Left kidney (tissue), 8 donors: ENCODE results near the gene F13B. TPM values are rescaled to one million over a fixed set of nuclear protein-coding genes. Genes with fewer than 3 reads are reported as not detected.
"Not testable (repeated sequence)": the region's sequence is repeated elsewhere in the genome, so short reads cannot be mapped to it uniquely, and the experiment has no call there.

ENCODE experiments used
- DNase-seq: peaks from one replicate; pipeline ENCODE4 v3.0.0-alpha.2; 2013
- long read RNA-seq, 8 donors: transcript quantifications; one replicate each; lab custom pipeline, GENCODE V29; 2026
- polyA plus RNA-seq: library from polyadenylated mRNA; unstranded; fragments of 120-200 nt; gene quantifications from one replicate; pipeline ENCODE4 v1.2.1, GENCODE V29; 2013; ENCODE audit not compliant: insufficient read length

The F13B gene, protein sequence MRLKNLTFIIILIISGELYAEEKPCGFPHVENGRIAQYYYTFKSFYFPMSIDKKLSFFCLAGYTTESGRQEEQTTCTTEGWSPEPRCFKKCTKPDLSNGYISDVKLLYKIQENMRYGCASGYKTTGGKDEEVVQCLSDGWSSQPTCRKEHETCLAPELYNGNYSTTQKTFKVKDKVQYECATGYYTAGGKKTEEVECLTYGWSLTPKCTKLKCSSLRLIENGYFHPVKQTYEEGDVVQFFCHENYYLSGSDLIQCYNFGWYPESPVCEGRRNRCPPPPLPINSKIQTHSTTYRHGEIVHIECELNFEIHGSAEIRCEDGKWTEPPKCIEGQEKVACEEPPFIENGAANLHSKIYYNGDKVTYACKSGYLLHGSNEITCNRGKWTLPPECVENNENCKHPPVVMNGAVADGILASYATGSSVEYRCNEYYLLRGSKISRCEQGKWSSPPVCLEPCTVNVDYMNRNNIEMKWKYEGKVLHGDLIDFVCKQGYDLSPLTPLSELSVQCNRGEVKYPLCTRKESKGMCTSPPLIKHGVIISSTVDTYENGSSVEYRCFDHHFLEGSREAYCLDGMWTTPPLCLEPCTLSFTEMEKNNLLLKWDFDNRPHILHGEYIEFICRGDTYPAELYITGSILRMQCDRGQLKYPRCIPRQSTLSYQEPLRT
- 0.13 TPM for polyA plus RNA-seq
- long read RNA-seq, donor 1 = 0 reads
- long read RNA-seq, donor 2 = 0 reads
- long read RNA-seq, donor 3 = 0 reads
- long read RNA-seq, donor 4 = 0 reads
- long read RNA-seq, donor 5 = 0 reads
- long read RNA-seq, donor 6 = 0 reads
- long read RNA-seq, donor 7 = 0 reads
- long read RNA-seq, donor 8 = 0 reads

DNA sequence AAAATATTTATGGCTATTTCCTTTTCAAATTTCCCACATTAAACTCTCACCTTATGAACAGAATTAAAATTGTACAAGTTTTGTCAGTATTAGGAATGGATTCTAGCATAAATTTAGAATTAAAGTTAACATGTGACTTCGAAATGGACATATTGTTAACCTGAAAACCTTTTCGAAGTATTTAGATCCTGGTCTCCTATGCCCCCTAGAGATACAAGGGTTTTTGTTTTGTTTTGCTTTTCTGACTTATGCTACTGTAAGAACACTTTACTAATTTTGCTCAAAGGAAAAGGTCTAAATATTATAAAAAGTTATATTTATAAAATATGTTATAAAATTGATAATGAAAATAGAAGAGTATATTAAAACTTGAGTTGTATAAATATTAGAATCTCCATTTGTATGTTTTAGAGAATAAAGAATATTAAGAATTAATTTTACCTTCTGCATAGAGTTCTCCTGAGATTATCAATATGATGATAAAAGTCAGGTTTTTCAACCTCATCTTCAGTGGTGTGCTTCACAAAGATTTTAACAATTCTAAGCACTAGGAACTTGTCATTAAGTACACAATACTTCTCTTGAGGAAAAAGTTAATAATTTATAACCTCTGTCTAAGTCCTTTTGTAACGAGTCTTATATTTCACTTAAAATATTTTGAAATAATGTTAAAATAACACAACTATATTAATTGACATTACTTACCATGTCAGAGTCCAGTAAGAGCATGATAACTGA lies at the start of gene F13B:
TSS of gene F13B (minus strand) at position 542 of the 738 bp plus-strand sequence. CDS start at position 505, 37 bp downstream.
- DNase-seq = no peak

GRCh38 chr1:197116156-197116555 lies 49.1 kb upstream of the F13B start:
- no peak for DNase-seq

DNA sequence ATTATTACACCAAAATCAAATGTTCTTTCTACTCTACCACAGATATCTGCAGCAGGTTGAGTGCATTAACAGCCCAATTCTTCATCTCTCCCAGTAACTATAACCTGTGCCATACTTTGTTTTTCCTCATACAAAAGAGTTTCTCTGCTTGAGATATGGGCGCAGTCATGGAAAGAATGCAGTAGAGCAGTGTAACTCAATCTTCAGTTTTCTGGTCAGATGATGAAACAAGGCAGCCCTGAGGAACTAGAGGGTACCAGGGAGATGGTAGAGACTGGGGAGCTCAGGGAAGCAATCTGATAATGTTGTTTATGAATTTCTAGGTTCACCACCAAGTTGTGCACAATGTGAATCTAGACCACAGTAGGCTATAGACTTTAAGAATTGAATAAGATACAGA lies 39.8 kb upstream of the F13B start:
- DNase-seq = no peak

DNA sequence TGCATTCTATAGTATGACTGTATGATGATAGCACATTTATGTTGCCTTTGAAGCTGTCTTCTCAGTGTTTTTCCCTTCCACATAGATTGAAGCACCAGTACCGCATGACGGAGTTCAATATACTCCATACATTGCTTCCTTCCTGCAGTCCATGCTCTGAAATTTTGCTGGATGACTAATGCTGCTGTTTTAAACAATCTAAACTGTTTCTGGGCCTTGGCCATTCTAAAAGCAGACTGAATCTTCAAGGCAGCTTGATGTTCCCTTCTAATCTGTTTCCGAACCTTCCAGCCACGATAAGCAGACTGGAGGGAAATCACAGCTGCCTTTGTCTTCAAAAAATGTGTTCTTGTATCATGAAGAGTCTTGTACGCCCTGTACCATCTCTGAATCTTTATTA lies 36.2 kb upstream of the F13B start:
- no peak for DNase-seq

DNA sequence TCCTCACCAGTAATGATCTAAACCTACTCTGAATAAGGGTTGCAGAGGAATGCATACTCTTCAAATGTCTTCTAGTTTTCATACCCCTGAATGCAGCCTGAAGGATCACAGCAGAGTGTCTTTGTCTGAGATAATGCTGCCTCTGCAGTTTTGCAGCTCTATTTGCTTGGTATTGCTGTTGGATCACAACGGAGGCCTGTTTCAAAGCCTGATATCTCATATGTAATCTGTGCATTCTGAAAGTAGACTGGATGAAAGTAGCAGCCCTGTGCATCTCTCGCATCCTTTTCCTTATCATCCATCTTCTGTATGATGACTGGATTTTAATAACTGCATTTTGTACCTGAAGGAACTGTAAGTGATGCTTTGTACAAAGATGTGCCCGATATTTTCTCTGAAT lies 34.9 kb upstream of the F13B start:
- DNase-seq = no peak

GRCh38 chr1:197100677-197101076 lies 33.6 kb upstream of the F13B start:
- no peak for DNase-seq

DNA sequence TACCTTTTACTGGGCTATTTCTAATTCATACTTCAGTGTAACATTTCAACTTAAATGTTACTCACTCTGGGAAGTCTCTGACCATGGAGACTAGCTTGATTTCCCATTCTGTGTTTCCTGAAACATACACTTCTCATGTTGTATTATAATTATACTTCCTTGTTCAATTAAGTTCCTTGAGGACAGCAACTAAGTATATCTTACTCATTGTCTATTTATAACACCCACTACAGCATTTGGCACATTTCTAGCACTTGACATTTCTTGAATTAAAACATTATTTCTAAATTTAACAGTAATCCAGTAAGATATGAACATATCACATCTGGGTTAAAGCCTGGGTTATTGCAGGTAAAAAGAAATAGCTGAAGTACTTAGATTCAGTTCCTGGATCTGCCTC lies 32.4 kb upstream of the F13B start:
- DNase-seq = no peak

- not testable (repeated sequence) for DNase-seq
Measured at GRCh38 chr1:197096971-197097370, 29.9 kb upstream of the F13B start.

GRCh38 chr1:197096137-197096536 lies 29.1 kb upstream of the F13B start:
- DNase-seq = no peak

DNA sequence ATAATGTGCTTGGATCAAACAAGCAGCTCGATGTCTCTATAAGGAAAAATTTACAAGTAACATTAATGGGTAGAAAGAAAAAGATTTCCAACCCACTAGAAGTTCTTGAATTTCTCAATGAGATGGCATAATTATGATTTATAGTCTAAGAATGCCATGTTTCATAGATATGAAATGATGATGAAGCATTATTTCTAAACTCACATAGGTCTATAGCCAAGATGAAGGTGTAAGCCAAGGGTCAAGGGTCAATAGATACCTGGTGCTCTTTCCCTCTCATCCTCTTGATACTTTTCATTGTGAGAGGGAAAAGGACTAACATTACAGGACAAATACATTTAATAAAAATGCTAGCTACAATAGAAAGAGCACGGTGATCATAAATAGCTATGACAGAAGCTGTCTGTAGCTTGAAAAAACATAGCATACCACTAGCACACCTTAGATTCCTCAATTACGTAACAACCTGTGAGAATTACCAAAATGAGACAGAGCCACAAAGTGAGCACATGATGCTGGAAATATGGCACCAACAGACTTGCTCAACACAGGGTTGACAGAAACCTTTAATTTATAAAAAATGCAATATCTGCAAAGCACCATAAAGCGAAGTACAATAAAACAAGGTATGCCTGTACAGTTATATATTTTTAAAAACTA lies 26.3 kb upstream of the F13B start:
- no peak for DNase-seq

- DNase-seq = no peak
Measured at GRCh38 chr1:197092491-197093023, 25.5 kb upstream of the F13B start.

- DNase-seq = no peak
Measured at GRCh38 chr1:197083474-197083873, 16.4 kb upstream of the F13B start.

GRCh38 chr1:197081117-197081753 lies 14.2 kb upstream of the F13B start:
- no peak for DNase-seq

DNA sequence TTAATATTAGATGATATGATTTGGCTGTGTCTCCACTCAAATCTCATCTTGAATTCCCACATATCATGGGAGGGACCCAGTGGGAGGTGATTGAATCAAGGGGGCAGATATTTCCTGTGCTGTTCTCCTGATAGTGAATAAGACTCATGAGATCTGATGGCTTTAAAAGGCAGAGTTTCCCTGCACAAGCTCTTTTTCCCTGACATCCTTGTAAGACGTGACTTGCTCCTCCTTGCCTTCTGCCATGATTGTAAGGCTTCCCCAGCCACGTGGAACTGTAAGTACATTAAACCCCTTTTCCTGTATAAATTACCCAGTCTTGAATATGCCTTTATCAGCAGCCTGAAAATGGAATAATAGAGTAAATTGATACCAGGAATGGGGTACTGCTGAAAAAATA lies 13.3 kb upstream of the F13B start:
- DNase-seq = no peak

DNA sequence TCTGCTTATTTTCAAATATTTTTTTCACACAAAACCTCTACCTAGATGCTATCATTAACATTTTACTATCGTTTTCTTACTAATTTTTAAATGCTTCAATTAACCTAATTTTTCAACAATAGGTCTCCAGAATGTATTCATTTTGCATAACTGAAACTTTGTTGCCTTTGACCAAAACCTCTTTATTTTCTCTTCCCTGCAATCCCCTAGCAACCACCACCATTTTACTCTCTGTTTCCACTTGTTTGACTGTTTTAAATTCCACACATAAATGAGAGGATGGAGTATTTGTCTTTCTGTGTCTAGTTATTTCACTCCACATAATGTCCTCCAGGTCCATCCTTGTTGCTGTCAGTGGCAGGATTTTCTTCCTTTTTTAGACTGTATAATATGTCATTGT lies 9.5 kb upstream of the F13B start:
- DNase-seq = no peak

DNA sequence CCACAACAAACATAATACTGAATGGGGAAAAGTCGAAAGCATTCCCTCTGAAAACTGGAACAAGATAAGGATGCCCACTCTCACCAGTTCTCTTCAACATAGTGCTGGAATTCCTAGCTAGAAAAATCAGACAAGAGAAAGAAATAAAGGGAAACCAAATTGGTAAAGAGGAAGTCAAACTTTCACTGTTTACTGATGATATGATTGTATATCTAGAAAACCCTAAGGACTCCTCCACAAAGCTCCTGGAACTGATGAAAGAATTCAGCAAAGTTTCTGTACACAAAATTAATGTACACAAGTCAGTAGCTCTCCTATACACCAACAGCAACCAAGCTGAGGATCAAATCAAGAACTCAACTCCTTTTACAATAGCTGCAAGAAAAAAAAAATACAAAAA lies 6.9 kb upstream of the F13B start:
- no peak for DNase-seq

GRCh38 chr1:197067457-197067818 lies 378 bp upstream of the F13B start:
- DNase-seq = no peak

GRCh38 chr1:197066277-197066676 lies 783 bp downstream of the F13B start:
- DNase-seq = no peak

DNA sequence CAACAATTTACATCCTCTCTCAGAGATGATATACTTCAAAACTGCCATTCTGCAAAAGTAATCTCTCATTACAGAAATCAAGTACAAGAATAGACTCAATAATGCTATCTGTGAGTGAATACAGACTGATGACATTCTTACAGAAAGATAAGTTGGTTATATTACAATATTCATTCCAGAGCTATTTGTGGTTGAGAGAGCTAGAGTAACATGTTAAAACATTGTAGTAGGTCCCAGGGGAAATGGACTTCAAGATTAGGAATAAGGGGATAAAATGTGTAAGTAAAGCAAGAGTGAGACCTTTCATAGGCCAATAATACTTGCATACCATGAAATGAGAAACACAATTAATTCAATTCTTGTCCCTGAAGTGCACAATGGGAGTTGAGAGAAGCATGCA lies 1.5 kb downstream of the F13B start:
- DNase-seq = no peak

DNA sequence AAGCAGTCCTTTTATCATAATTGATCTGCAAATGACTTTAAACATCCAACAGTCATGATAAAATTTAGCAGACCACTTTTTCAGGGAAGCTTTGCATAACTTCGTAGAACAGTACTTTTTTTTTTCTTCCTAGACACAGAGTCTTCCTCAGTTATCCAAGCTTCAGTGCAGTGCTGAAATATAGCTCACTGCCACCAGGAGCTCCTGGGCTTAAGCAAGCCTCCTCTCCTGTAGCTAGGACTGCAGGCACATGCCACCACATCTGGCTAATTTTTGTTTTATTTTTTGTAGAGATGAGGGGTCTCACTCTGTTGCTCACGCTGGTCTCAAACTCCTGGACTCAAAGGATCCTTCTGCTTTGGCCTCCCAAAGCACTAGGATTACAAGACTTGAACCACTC lies 3.8 kb downstream of the F13B start:
- DNase-seq = no peak

DNA sequence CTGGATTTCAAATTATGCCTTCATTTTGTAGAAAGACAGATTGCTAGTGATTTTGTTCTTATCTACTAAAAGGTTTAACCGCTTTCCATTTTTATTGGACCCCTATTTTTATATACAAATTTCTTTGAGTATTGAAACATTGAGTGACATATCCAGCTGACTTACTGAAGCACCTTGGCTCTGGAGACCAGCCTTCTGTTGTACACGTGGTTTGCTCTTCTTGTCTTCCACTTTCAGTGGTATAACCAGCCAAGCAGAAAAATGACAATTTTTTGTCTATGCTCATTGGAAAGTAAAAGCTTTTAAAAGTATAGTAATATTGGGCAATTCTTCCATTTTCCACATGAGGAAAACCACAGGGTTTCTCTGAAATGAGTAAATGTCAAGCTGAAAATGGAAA lies 4.4 kb downstream of the F13B start:
- DNase-seq = no peak
